ENCODE results near the gene MYL6B. TPM values are rescaled to one million over a fixed set of nuclear protein-coding genes. Genes with fewer than 3 reads are reported as not detected.
A peak's percentile ranks its signal among the peaks of the same experiment; 100 is the strongest.
"Not testable (repeated sequence)": the region's sequence is repeated elsewhere in the genome, so short reads cannot be mapped to it uniquely, and the experiment has no call there.

MYL6B gene
- total RNA-seq, 1 experiment from 2014 or later, result 41.4 TPM

- DNase-seq (ENCODE audit: extremely low read depth, low read depth), result no peak
These were observed 11.4 kb downstream of the MYL6B start for GRCh38 chr12:56163533-56164344.

DNA sequence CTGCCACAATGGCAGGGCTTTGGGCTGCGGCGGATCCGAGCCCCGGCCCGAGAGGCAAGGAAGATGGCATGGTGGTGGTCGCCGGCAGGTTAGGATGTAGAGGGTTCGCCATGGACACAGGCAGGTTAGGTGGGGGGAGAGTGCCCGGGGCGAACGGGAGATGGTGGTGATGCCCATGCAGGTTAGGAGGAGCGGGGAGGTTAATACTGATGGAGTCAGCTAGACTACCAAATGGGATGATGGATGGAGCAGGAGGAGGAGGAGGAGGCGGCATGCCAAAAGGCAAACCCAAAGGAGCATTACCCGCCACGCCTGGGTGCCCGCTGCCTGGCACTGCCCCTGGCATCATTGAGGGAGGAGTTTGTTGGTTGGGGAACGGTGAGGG, 11.9 kb downstream of the MYL6B start:
- DNase-seq (ENCODE audit: extremely low read depth, low read depth), result no peak

- DNase-seq (ENCODE audit: extremely low read depth, low read depth), result no peak
These were observed 13.0 kb downstream of the MYL6B start for GRCh38 chr12:56165369-56165768.

DNA sequence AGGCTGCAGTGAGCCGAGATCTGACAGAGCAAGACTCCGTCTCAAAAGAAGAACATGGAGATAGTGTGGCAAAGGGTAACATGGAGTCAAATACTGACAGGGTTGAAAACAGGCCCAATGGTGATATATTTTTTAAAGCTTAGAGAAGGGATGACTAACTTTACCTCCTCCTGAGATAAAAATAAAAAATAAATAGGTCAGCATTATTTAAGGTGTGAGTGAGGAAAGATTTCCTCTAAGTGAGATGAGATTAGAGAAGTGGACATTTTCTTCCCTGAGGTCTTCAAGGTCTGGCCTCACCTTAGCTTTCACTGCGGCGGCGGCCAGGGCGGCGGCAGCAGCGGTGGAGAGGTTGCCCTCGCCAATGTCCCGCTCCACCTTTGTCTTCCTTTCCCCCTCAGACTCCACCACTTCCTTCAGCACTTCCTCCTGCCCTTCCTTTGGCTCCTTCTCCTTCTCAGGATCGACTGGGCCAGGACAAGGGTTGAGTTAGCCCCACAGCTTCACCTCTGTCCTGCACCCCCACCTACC, 16.9 kb downstream of the MYL6B start:
- no peak for DNase-seq (ENCODE audit: extremely low read depth, low read depth)

DNA sequence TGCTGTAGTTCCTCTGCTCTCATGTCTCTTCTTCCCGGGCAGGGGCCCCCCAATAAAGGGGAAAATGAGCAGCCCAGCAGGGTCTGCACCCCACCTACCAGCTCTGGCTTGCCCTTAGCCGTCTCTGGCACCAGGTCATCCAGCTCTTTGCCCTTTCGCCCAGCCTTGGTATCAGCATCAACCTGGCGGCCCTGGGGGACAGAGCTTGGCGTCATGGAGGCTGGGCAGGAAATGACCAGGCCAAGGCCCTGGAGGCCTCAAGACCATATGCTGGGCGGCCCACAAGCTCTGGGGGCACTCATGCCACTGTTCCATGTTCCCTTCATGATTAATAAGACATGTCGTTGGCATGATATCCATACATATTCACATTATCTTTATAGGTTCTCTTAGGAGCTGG, 20.5 kb downstream of the MYL6B start:
- no peak for DNase-seq (ENCODE audit: extremely low read depth, low read depth)

- DNase-seq (ENCODE audit: extremely low read depth, low read depth), result no peak
These were observed 26.0 kb downstream of the MYL6B start for GRCh38 chr12:56178347-56178746.

- DNase-seq (ENCODE audit: extremely low read depth, low read depth), result no peak
These were observed 34.6 kb downstream of the MYL6B start for GRCh38 chr12:56186957-56187356.

DNA sequence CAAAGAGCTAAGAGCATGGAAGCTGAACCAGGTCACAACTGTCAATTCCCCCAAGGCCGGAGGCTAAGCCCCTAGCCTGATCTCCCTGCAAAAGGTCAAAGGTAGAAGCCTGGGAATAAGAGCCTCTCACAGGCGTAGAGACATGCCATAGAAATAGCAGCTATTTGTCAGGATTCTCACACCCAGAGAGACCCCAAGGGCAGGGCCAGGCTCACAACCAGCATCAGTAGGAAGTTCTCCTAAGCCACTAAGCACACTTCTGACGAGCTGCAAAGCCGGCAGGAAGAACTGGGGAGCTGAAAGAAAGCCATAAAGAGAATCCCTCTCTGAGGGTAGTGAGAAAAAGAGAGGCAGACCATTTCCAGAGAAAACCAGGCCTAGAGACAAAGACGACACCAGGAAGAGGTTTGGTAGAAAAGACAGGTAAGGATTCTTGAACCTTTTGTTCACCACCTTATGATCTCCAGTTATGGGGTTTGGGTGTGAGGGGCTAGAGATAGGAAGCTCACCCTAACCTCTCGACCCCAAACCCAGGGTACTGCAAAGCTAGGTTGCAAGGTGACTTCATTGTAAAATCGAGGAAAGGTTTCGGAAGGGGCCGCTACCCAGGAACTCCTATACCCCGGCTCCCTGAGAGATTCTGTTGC, 35.9 kb downstream of the MYL6B start:
- DNase-seq (ENCODE audit: extremely low read depth, low read depth), result no peak

DNA sequence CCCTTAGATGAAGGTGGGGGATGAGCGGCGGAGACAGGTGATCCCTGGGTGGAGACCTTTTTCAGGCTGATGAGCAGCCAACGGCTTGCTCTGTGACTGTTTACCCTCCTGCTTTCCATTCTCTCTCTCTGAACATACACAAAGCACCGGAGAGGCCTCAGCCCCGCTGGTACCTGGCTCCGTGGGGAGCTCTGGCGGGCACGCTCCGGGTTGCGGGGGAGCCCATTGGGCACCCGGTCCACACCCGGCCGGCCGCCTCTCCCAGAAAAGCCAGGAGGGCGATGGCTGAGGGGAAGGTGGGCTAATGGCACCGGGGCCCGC, 36.4 kb downstream of the MYL6B start:
- no peak for DNase-seq (ENCODE audit: extremely low read depth, low read depth)

- peak; percentile 88 for DNase-seq (ENCODE audit: extremely low read depth, low read depth)
These were observed 36.9 kb downstream of the MYL6B start, which contains the start of gene SMARCC2 for GRCh38 chr12:56189099-56189917. TSS of gene SMARCC2 (minus strand) at chr12:56189483. CDS start at chr12:56189461, 22 bp downstream.

- DNase-seq (ENCODE audit: extremely low read depth, low read depth), result peak; percentile 84
These were observed 37.7 kb downstream of the MYL6B start for GRCh38 chr12:56189918-56190694.

DNA sequence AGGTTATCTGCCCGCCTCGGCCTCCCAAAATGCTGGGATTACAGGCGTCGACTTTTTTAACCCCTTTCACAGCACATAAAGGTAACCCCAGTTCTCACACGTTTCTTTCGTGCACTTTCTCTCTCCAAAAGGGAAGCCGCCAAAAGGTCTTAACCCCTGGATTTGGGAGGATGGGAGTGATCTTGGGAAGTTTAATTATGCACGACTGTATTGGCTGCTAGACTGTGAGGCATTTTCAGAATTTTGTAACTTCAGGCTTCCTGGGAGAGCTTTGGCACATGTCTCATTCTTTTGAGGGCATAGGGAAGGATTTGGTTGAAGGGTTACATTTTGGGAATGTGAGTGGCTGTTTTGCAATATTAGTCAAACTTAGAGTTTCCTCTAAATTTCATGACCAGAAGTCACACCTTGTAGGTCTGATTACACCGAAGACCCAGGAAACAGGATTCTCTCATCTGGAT, 38.3 kb downstream of the MYL6B start:
- no peak for DNase-seq (ENCODE audit: extremely low read depth, low read depth)

GRCh38 chr12:56192582-56192981, 40.2 kb downstream of the MYL6B start:
- no peak for DNase-seq (ENCODE audit: extremely low read depth, low read depth)

- DNase-seq (ENCODE audit: extremely low read depth, low read depth), result peak; percentile 88
These were observed 40.7 kb downstream of the MYL6B start for GRCh38 chr12:56193025-56193578.

DNA sequence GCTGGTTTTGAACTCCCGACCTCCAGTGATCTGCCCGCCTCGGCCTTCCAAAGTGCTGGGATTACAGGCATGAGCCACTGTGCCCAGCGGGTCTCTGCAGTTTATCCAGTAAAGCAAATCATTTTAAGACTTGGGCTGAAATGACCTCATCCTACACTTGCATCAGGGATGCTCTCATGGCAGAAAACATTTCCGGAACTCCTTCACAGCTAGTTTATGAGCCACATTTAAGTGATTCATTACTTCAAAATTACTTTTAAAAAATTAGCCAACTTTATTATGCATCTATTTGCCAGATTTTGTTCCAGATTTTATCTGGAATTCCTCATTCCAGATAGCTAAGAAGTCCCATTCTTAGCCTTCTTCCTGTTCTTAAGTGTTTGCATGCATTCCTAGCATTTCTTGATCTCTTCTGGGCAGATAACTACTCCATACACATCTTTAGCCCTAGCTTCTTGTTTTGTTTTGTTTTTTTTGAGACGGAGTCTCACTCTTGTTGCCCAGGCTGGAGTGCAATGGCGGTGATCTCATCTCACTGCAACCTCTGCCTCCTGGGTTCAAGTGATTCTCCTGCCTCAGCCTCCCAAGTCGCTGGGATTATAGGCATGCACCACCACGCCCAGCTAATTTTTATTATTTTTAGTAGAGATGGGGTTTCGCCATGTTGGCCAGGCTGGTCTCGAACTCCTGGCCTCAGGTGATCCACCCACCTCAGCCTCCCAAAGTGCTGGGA, 44.6 kb downstream of the MYL6B start:
- not testable (repeated sequence) for DNase-seq (ENCODE audit: extremely low read depth, low read depth)

- no peak for DNase-seq (ENCODE audit: extremely low read depth, low read depth)
These were observed 45.7 kb downstream of the MYL6B start for GRCh38 chr12:56197921-56198635.

GRCh38 chr12:56198836-56199235, 46.4 kb downstream of the MYL6B start:
- DNase-seq (ENCODE audit: extremely low read depth, low read depth), result no peak

DNA sequence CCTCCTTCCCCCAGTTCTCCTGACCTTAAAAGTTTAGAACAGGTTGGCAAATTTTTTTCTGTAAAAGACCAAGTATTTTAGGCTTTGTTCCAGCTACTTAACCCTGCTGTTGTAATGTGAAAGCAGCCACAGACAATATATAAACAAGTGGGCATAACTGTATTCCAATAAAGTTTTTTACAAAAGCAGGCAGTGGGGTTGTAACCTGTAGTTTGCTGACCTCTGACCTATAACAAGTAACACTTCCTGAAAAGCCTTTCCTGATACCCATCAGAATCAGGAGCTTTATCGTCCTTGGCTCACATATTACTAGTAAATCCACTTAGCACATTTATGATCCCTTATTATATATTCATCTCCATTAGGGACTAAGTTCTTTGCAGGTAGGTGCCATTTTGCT, 50.0 kb downstream of the MYL6B start:
- DNase-seq (ENCODE audit: extremely low read depth, low read depth), result no peak

GRCh38 chr12:56202838-56203237, 50.5 kb downstream of the MYL6B start:
- no peak for DNase-seq (ENCODE audit: extremely low read depth, low read depth)
